Activated CD4-positive, CD25-positive, alpha-beta regulatory T cell treated with anti-CD3 and anti-CD28 coated beads, Interleukin-2, amount 50 U/mL, for 72 hours (primary cell): Measurements from ENCODE around the gene SPRED2.

Source experiments
- DNase-seq: peaks from one replicate; pipeline ENCODE4 v3.0.0; 2021

The SPRED2 gene

DNA sequence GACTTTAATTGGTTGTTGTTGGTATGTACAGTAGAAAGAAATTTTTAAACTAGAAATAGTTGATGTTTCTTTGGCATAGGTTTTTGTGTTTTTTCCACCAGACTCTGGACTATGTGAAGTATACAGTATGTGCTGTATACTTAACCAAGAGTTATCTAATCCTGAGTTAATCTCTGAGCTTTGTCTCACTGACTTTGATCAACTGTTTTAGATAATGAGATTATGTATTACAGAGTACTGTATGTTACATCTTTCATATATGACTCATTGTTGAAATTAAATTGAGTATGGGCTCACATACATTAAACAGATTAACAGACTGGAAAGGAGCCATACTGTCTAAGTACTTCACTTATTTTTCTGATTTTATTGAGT lies 166.7 kb downstream of the SPRED2 start:
- no peak for DNase-seq

DNA sequence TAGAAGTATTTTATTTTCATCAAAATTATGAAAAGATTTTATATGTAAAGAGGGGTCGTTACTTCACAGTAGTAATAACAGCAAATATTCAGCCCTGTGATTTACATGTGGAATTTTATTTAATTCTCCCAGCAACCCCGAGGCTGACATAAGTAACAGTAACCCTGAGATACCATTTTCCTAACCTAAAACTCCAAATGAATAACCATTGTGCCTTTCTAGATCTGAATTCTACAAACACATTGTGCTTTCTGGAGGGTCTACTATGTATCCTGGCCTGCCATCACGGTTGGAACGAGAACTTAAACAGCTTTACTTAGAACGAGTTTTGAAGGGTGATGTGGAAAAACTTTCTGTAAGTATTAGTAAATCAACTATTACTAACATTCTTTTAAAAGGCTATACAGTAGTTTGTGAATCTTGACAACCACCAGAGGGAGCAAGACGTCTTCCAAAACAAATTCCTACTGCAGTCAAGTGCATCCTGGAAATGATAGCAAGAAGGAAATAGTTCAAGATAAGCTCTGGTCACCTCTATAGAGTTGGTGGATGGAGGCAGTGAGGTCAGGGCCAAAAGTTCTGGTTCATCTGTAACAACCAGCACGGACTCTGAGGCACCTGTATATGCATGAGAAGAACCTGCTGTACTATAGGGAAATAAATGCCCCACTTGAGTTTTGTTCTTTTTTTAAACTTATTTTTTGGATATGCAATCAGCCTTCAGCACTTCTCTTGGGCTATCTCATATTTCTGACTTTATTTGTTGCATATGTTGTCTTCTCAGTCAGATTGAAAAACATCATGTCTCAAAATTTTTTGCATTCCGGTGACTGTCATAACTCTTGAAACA lies 167.4 kb downstream of the SPRED2 start:
- no peak for DNase-seq

DNA sequence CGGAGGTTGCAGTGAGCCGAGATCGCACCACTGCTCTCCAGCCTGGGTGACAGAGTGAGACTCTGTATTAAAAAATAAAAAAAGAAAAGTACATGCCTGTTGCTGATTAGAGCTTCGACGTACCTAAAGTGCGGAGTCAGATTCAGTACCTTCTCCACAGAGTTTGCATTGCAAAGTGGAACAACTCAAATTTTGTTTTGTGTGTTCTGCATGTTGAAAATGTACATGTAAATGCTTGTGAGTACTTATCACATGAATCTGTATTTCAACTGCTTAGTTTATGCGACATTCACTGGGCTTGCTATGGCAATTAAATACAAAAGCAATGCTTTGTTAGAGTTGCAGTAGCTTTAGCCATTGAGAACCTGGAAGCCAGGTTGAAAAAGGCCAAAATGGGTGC lies 168.4 kb downstream of the SPRED2 start:
- DNase-seq: no peak

DNA sequence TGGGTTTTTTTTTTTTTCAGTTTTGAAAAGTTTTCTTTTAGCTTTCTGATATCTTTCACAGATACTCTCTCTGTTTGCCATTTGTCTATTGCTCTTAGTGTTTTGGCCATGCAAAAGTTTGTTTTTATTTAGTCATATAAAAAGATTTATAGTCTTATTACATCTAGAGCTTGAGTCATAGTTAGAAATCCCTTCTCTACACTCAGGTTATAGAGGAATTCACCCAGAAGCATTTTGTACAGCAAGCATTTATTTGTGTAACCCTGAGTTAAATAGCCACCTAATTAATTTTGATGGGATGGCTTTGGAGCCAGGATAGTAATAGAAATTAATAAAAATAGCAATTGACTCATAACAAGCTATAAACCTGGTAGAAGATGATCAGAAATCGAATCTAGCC lies 169.1 kb downstream of the SPRED2 start:
- DNase-seq: no peak

DNA sequence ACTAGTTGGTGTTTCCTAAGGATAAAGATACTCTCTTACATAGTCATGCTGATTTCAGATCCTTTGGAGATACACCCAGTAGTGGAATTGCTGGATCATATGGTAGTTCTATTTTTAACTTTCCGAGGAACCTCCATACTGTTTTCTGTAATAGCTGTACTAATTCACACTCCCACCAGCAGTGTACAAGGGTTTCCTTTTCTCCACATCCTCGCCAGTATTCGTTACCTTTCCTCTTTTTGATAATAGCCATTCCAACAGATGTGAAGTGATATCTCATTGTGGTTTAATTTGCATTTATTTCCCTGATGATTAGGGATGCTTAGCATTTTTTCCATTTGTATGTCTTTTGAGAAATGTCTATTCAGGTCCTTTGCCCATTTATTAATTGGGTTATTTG lies 170.7 kb downstream of the SPRED2 start:
- DNase-seq: no peak
